Measurements from ENCODE around the gene IGFBP7.

IGFBP7 gene

GRCh38 chr4:57154926-57155325 lies 44.7 kb upstream of the IGFBP7 start:
- in situ Hi-C loops (cut with HindIII; ENCODE audit: low sequenced_read_pairs) = no loop called here
- no peak overlapping the region for H3K4me3 ChIP-seq (ENCODE audit: low read depth, low read length)
- TF ChIP-seq CTCF (IDR thresholded peaks at IDR 0.05; ENCODE audit: low read depth, low read length) = no peak
- no peak for DNase-seq (ENCODE audit: low read depth, low spot score)

- DNase-seq (ENCODE audit: low read depth, low spot score) = no peak
- H3K4me3 ChIP-seq (ENCODE audit: low read depth, low read length) = no peak overlapping the region
- in situ Hi-C loops (cut with HindIII; ENCODE audit: low sequenced_read_pairs) = no loop called here
- TF ChIP-seq CTCF (IDR thresholded peaks at IDR 0.05; ENCODE audit: low read depth, low read length) = no peak
These were observed 44.0 kb upstream of the IGFBP7 start for GRCh38 chr4:57154191-57154590.

GRCh38 chr4:57153207-57153606 lies 43.0 kb upstream of the IGFBP7 start:
- in situ Hi-C loops (cut with HindIII; ENCODE audit: low sequenced_read_pairs) = no loop called here
- no peak overlapping the region for H3K4me3 ChIP-seq (ENCODE audit: low read depth, low read length)
- no peak for TF ChIP-seq CTCF (IDR thresholded peaks at IDR 0.05; ENCODE audit: low read depth, low read length)
- no peak for DNase-seq (ENCODE audit: low read depth, low spot score)

GRCh38 chr4:57151481-57151880 lies 41.3 kb upstream of the IGFBP7 start:
- in situ Hi-C loops (cut with HindIII; ENCODE audit: low sequenced_read_pairs) = no loop called here
- DNase-seq (ENCODE audit: low read depth, low spot score) = no peak
- TF ChIP-seq CTCF (IDR thresholded peaks at IDR 0.05; ENCODE audit: low read depth, low read length) = no peak
- no peak overlapping the region for H3K4me3 ChIP-seq (ENCODE audit: low read depth, low read length)

- DNase-seq (ENCODE audit: low read depth, low spot score) = no peak
- no peak overlapping the region for H3K4me3 ChIP-seq (ENCODE audit: low read depth, low read length)
- in situ Hi-C loops (cut with HindIII; ENCODE audit: low sequenced_read_pairs) = no loop called here
- no peak for TF ChIP-seq CTCF (IDR thresholded peaks at IDR 0.05; ENCODE audit: low read depth, low read length)
These were observed 39.6 kb upstream of the IGFBP7 start for GRCh38 chr4:57149833-57150232.

GRCh38 chr4:57148831-57149505 lies 38.8 kb upstream of the IGFBP7 start:
- H3K4me3 ChIP-seq (ENCODE audit: low read depth, low read length) = no peak overlapping the region
- in situ Hi-C loops (cut with HindIII; ENCODE audit: low sequenced_read_pairs) = no loop called here
- DNase-seq (ENCODE audit: low read depth, low spot score) = peak; percentile 90
- no peak for TF ChIP-seq CTCF (IDR thresholded peaks at IDR 0.05; ENCODE audit: low read depth, low read length)

Data from astrocyte of the spinal cord (primary cell).